ENCODE data around the gene MOSPD2. TPM values are rescaled to one million over a fixed set of nuclear protein-coding genes. Genes with fewer than 3 reads are reported as not detected.
A peak's percentile ranks its signal among the peaks of the same experiment; 100 is the strongest.

The MOSPD2 gene
- total and polyA plus RNA-seq, 2 of the 4 experiments (the other 2 are of a cell fraction): 14.1 to 22.2 TPM

DNA sequence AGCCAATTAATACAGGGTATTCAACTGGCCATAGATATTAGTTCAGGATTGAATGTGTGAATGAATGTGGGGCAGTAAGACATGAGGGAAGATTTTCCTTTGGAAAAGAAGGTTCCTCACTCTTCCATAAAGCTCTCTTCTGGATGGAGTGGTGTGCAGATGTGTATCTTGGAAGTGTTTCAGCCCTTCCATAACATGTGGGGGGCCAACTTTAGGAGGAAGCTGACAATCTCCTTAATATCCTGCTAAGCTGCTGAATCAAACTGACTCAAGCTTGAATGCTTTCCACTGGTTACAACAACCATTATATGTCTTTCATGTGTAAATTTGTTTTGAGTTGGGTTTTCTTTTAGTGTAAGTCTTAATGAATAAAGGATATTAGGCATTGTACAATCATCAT lies 40.6 kb upstream of the MOSPD2 start:
- dilution Hi-C loops (cut with HindIII; ENCODE audit: low sequenced_read_pairs, unreplicated experiment): no loop called here
- Histone ChIP-seq H4K91ac (ENCODE audit: insufficient read depth, low read depth, low read length) (peak overlapping the region; percentile 35; the same call in 1 of the 2 replicates), H3K36me3 (ENCODE audit: control insufficient read depth, insufficient read depth, low read length) (no peaks in the 10 kb centered on the region), H2BK15ac (ENCODE audit: low read depth, low read length) (no peak overlapping the region; the same call in 2 of the 3 replicates), H3K4me1 (ENCODE audit: control insufficient read depth, insufficient read depth, low read length) (peaks cover 3% of the 10 kb centered on the region), H2BK5ac (ENCODE audit: low read depth, low read length, poor library complexity, severe bottlenecking) (peak overlapping the region; percentile 80), H2AK9ac (replicated peaks; ENCODE audit: low read depth, low read length, poor library complexity) (no peak overlapping the region), H4K20me1 (ENCODE audit: insufficient read depth, low read length) (no peaks in the 10 kb centered on the region), H3K79me1 (ENCODE audit: low read depth in 1 of 2, low read length in 2 of 2) (no peaks in the 10 kb centered on the region), H3K56ac (ENCODE audit: extremely low read depth, insufficient read depth, low read length) (no peak overlapping the region), H2AK5ac (ENCODE audit: low read depth, low read length) (no peak overlapping the region), H4K5ac (ENCODE audit: low read depth, low read length) (peak overlapping the region; percentile 83; the same call in 1 of the 2 replicates), H4K8ac (ENCODE audit: low read depth in 2 of 2, low read length in 2 of 2) (peak overlapping the region; percentile 16 to 59; a peak in 2 of 4 replicates), H3K4ac (ENCODE audit: low read depth, low read length) (peak overlapping the region; percentile 0; the same call in 1 of the 2 replicates), H3K9me3 (ENCODE audit: control insufficient read depth, insufficient read depth, low read length) (no peaks in the 10 kb centered on the region), H3K27ac (ENCODE audit: insufficient read depth, low read length) (peak overlapping the region; percentile 23), H3K4me2 (ENCODE audit: low read depth, low read length) (peak overlapping the region; percentile 63; the same call in 1 of the 2 replicates), H3K14ac (replicated peaks; ENCODE audit: low read depth, low read length) (0 out of 2 replicates have a peak overlapping the region, but pooled peaks have one; percentile 3), H2BK20ac (ENCODE audit: low read depth, low read length) (peak overlapping the region; percentile 30), H3K4me3 (ENCODE audit: insufficient read depth, low read depth, low read length) (no peak overlapping the region), H2BK120ac (ENCODE audit: low read depth, low read length) (peak overlapping the region; percentile 36), H3K18ac (ENCODE audit: low read depth, low read length) (peak overlapping the region; percentile 68; the same call in 1 of the 2 replicates), H3K9me1 (ENCODE audit: insufficient read depth, low read length) (no peaks in the 10 kb centered on the region), H3K27me3 (ENCODE audit: control insufficient read depth, insufficient read depth, low read length) (no peaks in the 10 kb centered on the region), H3K9ac (ENCODE audit: low read depth, low read length) (no peak overlapping the region), H3K23ac (ENCODE audit: low read depth, low read length) (peak overlapping the region; percentile 3; the same call in 1 of the 2 replicates), H2AFZ (replicated peaks; ENCODE audit: low read length, poor library complexity) (no peak overlapping the region)
- BruUV-seq (replicated peaks): no TSS peak
- ATAC-seq (ENCODE audit: low read depth): 0 out of 2 replicates have a peak, but pooled peaks have one; percentile 14
- intact Hi-C loops (cut with micrococcal nuclease): no loop called here
- POLR2A ChIA-PET (ENCODE audit: unreplicated experiment): no interaction called here
- CTCF ChIA-PET: interaction anchor here (1.1 kb wide), 1 partner anchor 29 kb away, joined by 3 read pairs; no protein-coding TSS in a partner anchor
- DNase-seq: peak; percentile 27
- TF ChIP-seq RFX5 (IDR thresholded peaks at IDR 0.05; ENCODE audit: low read depth, low read length): no peak
- TF ChIP-seq POLR2A (IDR thresholded peaks at IDR 0.05; ENCODE audit: low read depth, low read length): no peak
- TF ChIP-seq CEBPB (IDR thresholded peaks at IDR 0.05; ENCODE audit: low read depth, low read length): no peak
- TF ChIP-seq CHD1 (IDR thresholded peaks at IDR 0.05; ENCODE audit: low read depth, low read length): no peak
- TF ChIP-seq MAFK (IDR thresholded peaks at IDR 0.05; ENCODE audit: low read depth, low read length): no peak
- TF ChIP-seq RCOR1 (IDR thresholded peaks at IDR 0.05; ENCODE audit: insufficient replicate concordance, low read length): no peak
- no peak for TF ChIP-seq MAZ (IDR thresholded peaks at IDR 0.05; ENCODE audit: borderline replicate concordance, low read depth, low read length)
- TF ChIP-seq, protein P1, sequence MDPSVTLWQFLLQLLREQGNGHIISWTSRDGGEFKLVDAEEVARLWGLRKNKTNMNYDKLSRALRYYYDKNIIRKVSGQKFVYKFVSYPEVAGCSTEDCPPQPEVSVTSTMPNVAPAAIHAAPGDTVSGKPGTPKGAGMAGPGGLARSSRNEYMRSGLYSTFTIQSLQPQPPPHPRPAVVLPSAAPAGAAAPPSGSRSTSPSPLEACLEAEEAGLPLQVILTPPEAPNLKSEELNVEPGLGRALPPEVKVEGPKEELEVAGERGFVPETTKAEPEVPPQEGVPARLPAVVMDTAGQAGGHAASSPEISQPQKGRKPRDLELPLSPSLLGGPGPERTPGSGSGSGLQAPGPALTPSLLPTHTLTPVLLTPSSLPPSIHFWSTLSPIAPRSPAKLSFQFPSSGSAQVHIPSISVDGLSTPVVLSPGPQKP (IDR thresholded peaks at IDR 0.05; ENCODE audit: borderline replicate concordance, low read depth, low read length): no peak
- no peak for TF ChIP-seq BHLHE40 (IDR thresholded peaks at IDR 0.05; ENCODE audit: low read depth, low read length)
- TF ChIP-seq SMC3 (IDR thresholded peaks at IDR 0.05; ENCODE audit: low read depth, low read length): no peak
- no peak for TF ChIP-seq NFE2L2 (IDR thresholded peaks at IDR 0.05; ENCODE audit: low read depth, low read length)
- no peak for TF ChIP-seq FOS (IDR thresholded peaks at IDR 0.05; ENCODE audit: low read depth, low read length)
- TF ChIP-seq, protein P2, sequence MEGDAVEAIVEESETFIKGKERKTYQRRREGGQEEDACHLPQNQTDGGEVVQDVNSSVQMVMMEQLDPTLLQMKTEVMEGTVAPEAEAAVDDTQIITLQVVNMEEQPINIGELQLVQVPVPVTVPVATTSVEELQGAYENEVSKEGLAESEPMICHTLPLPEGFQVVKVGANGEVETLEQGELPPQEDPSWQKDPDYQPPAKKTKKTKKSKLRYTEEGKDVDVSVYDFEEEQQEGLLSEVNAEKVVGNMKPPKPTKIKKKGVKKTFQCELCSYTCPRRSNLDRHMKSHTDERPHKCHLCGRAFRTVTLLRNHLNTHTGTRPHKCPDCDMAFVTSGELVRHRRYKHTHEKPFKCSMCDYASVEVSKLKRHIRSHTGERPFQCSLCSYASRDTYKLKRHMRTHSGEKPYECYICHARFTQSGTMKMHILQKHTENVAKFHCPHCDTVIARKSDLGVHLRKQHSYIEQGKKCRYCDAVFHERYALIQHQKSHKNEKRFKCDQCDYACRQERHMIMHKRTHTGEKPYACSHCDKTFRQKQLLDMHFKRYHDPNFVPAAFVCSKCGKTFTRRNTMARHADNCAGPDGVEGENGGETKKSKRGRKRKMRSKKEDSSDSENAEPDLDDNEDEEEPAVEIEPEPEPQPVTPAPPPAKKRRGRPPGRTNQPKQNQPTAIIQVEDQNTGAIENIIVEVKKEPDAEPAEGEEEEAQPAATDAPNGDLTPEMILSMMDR (conservative IDR thresholded peaks at IDR 0.05; ENCODE audit: low read depth, low read length): no peak
- TF ChIP-seq, protein P3, sequence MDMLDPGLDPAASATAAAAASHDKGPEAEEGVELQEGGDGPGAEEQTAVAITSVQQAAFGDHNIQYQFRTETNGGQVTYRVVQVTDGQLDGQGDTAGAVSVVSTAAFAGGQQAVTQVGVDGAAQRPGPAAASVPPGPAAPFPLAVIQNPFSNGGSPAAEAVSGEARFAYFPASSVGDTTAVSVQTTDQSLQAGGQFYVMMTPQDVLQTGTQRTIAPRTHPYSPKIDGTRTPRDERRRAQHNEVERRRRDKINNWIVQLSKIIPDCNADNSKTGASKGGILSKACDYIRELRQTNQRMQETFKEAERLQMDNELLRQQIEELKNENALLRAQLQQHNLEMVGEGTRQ (IDR thresholded peaks at IDR 0.05; ENCODE audit: low read depth, low read length): no peak
- no peak for TF ChIP-seq MXI1 (IDR thresholded peaks at IDR 0.05; ENCODE audit: borderline replicate concordance, low read depth, low read length)
- no peak for TF ChIP-seq RAD21 (IDR thresholded peaks at IDR 0.05; ENCODE audit: low read length)
- in situ Hi-C loops (cut with MboI; ENCODE audit: low sequenced_read_pairs): no loop called here
